ENCODE data around the gene COASY. TPM values are rescaled to one million over a fixed set of nuclear protein-coding genes. Genes with fewer than 3 reads are reported as not detected.

The COASY gene
- total RNA-seq, 2 experiments from 2014 or later = 37.8 to 40.7 TPM

- Mint-ChIP-seq H3K4me3 (no peak overlapping the region), H3K27ac (no peak overlapping the region), H3K4me1 (ENCODE audit: low read depth) (peaks cover 8% of the 10 kb centered on the region), H3K36me3 (ENCODE audit: low read depth) (peaks cover 47% of the 10 kb centered on the region), H3K27me3 (no peaks in the 10 kb centered on the region), H3K9me3 (no peaks in the 10 kb centered on the region)
- H3K27me3 ChIP-seq (ENCODE audit: control insufficient read depth in 1 of 2, insufficient read depth in 2 of 2, low read length in 2 of 2) = no peaks in the 10 kb centered on the region
- peaks cover 19% of the 10 kb centered on the region for H3K4me1 ChIP-seq (ENCODE audit: insufficient read depth, low read length)
- peaks cover 33% of the 10 kb centered on the region for H3K36me3 ChIP-seq (ENCODE audit: insufficient read depth, low read length)
- intact Hi-C loops (cut with DNase I, micrococcal nuclease) = no loop called here
- CTCF ChIA-PET = interaction anchor here (0.7 kb wide), 1 partner anchor 13 kb away, joined by 3 read pairs; no protein-coding TSS in a partner anchor
- no peaks in the 10 kb centered on the region for H3K9me3 ChIP-seq (ENCODE audit: control insufficient read depth in 1 of 2, insufficient read depth in 1 of 2, low read length in 2 of 2)
- no peak for DNase-seq
- POLR2A ChIA-PET = no interaction called here
- TF ChIP-seq CTCF (IDR thresholded peaks at IDR 0.05) = no peak
- H3K27ac ChIP-seq (ENCODE audit: low read depth in 1 of 2, low read length in 2 of 2) = no peak overlapping the region
- no peak overlapping the region for H3K4me3 ChIP-seq (ENCODE audit: low read length)
- no peak for ATAC-seq (ENCODE audit: poor library complexity)
Measured at GRCh38 chr17:42613699-42614295, 51.8 kb downstream of the COASY start.

Small RNA genes within 50 kb of the gene (microRNA-seq; reads per million reads assigned to microRNA genes)
- not detected for gene MIR5010 (ENCODE audit: borderline microRNAs expressed, borderline replicate concordance)

Other genes starting within 250 kb of the COASY start
- gene STAT3, start 173.7 kb upstream of the COASY start, total RNA-seq = 100 to 1,000 TPM; 315 to 319 TPM
- under 1 TPM; 0.14 to 0.16 TPM for gene CAVIN1, start 138.9 kb upstream of the COASY start, total RNA-seq
- gene ATP6V0A1, start 103.3 kb upstream of the COASY start, total RNA-seq = 10 to 100 TPM; 10.4 to 14.4 TPM
- 1 to 10 TPM; 7.8 TPM for gene NAGLU, start 25.9 kb upstream of the COASY start, total RNA-seq
- gene HSD17B1, start 9.2 kb upstream of the COASY start, total RNA-seq = under 1 TPM; 0.80 to 0.81 TPM
- gene MLX, start 5.0 kb downstream of the COASY start, total RNA-seq = 10 to 100 TPM; 29.2 to 32.1 TPM
- 1 to 10 TPM; 2.6 to 3.4 TPM for gene PSMC3IP, start 15.6 kb downstream of the COASY start, total RNA-seq
- 10 to 100 TPM; 46.7 to 48.7 TPM for gene RETREG3, start 47.2 kb downstream of the COASY start, total RNA-seq
- 1 to 10 TPM; 7.3 to 8.5 TPM for gene TUBG1, start 47.5 kb downstream of the COASY start, total RNA-seq
- gene TUBG2, start 97.1 kb downstream of the COASY start, total RNA-seq = 1 to 10 TPM; 9.0 to 9.7 TPM
- 1 to 10 TPM in 1 of 2 experiments, under 1 TPM in 1; 0.60 to 1.1 TPM for gene PLEKHH3, start 114.8 kb downstream of the COASY start, total RNA-seq
- 1 to 10 TPM; 1.5 to 2.4 TPM for gene CCR10, start 119.7 kb downstream of the COASY start, total RNA-seq
- 1 to 10 TPM; 4.4 to 4.5 TPM for gene CNTNAP1, start 120.4 kb downstream of the COASY start, total RNA-seq
- gene EZH1, start 182.9 kb downstream of the COASY start, total RNA-seq = 10 to 100 TPM; 73.3 to 76.1 TPM
- gene RAMP2, start 199.1 kb downstream of the COASY start, total RNA-seq = not detected
- gene VPS25, start 211.3 kb downstream of the COASY start, total RNA-seq = 10 to 100 TPM; 40.6 to 45.7 TPM
- gene WNK4, start 218.5 kb downstream of the COASY start, total RNA-seq = under 1 TPM; 0.42 to 0.74 TPM
- 1 to 10 TPM; 4.0 to 4.5 TPM for gene COA3, start 236.6 kb downstream of the COASY start, total RNA-seq
- gene CNTD1, start 236.7 kb downstream of the COASY start, total RNA-seq = not detected

Data from CD4-positive, alpha-beta T cell (primary cell).